Measurements from ENCODE around the gene KCNMA1. TPM values are rescaled to one million over a fixed set of nuclear protein-coding genes. Genes with fewer than 3 reads are reported as not detected.

The KCNMA1 gene
- total and polyA plus RNA-seq, 10 of the 15 experiments (the other 5 are each of a cell fraction or from before 2014, with no cell fraction given): 8.5 to 77.0 (median 21.3) TPM

GRCh38 chr10:77097625-77098024 is 540.0 kb downstream of the KCNMA1 start:
- ChIA-PET RAD21 (ENCODE audit: unreplicated experiment) (no interaction called here), CTCF (interaction anchor here (1.0 kb wide), 1 partner anchor 15 kb away, joined by 3 read pairs; no protein-coding TSS in a partner anchor), POLR2A (no interaction called here), SMC1A (ENCODE audit: uncharacterized antibody, unreplicated experiment) (interaction anchor here (1.0 kb wide), 1 partner anchor 26 kb away, joined by 3 read pairs; no protein-coding TSS in a partner anchor)
- Histone ChIP-seq H4K20me1 (ENCODE audit: control insufficient read depth, insufficient read depth) (no peaks in the 10 kb centered on the region), H3K79me2 (ENCODE audit: control insufficient read depth, insufficient read depth, low read length) (no peaks in the 10 kb centered on the region), H3K9me3 (replicated peaks; ENCODE audit: control insufficient read depth, insufficient read depth, low read length) (no peaks in the 10 kb centered on the region), H3K27ac (ENCODE audit: control insufficient read depth, insufficient read depth) (no peak overlapping the region), H3K27me3 (replicated peaks in 1 of 2; ENCODE audit: control insufficient read depth in 2 of 2, insufficient read depth in 2 of 2, low read length in 1 of 2) (no peaks in the 10 kb centered on the region), H3K4me2 (ENCODE audit: control insufficient read depth, insufficient read depth) (no peak overlapping the region), H3K4me1 (ENCODE audit: control insufficient read depth, insufficient read depth, low read length) (no peaks in the 10 kb centered on the region), H2AFZ (ENCODE audit: control insufficient read depth, low read depth, low read length) (no peak overlapping the region), H3K4me3 (no peak overlapping the region), H3K9ac (ENCODE audit: control insufficient read depth, insufficient read depth, low read length) (no peak overlapping the region), H3K36me3 (ENCODE audit: control insufficient read depth in 2 of 2, insufficient read depth in 2 of 2, low read length in 1 of 2) (no peaks in the 10 kb centered on the region)
- FAIRE-seq (no peak), DNase-seq (ENCODE audit: low read depth, low spot score) (no peak), ATAC-seq (no peak)
- WGBS (ENCODE audit: insufficient coverage, insufficient replicate concordance, low lambda C conversion rate, missing lambda C conversion rate): 36% methylated on average over 1 of the region's 1 CpG
- in situ Hi-C loops (cut with MboI) (no loop called here), intact Hi-C loops (cut with micrococcal nuclease; ENCODE audit: unreplicated experiment) (no loop called here)
- BruUV-seq (replicated peaks): no TSS peak
- TF ChIP-seq STAT1 (conservative IDR thresholded peaks at IDR 0.05) (no peak), ZBED1 (IDR thresholded peaks at IDR 0.05; ENCODE audit: borderline replicate concordance) (no peak), NBN (IDR thresholded peaks at IDR 0.05) (no peak), POLR2AphosphoS5 (IDR thresholded peaks at IDR 0.05; ENCODE audit: low read length) (no peak), IRF5 (IDR thresholded peaks at IDR 0.05; ENCODE audit: borderline replicate concordance) (no peak), BRCA1 (IDR thresholded peaks at IDR 0.05; ENCODE audit: low read depth, low read length) (no peak), TAF1 (IDR thresholded peaks at IDR 0.05; ENCODE audit: borderline replicate concordance, low read depth, low read length) (no peak), ZBTB33 (IDR thresholded peaks at IDR 0.05) (no peak), TCF12 (IDR thresholded peaks at IDR 0.05; ENCODE audit: low read depth, low read length) (no peak), ZNF384 (IDR thresholded peaks at IDR 0.05; ENCODE audit: borderline replicate concordance, low read depth, low read length) (no peak), KAT2A (conservative IDR thresholded peaks at IDR 0.05; ENCODE audit: control insufficient read depth, low read depth, low read length) (no peak), ZZZ3 (IDR thresholded peaks at IDR 0.05; ENCODE audit: control insufficient read depth, insufficient read length, low read depth) (no peak), E4F1 (IDR thresholded peaks at IDR 0.05; ENCODE audit: borderline replicate concordance, partially characterized antibody) (no peak), SUZ12 (IDR thresholded peaks at IDR 0.05; ENCODE audit: unreplicated experiment) (no peak), E2F8 (IDR thresholded peaks at IDR 0.05; ENCODE audit: low read depth, partially characterized antibody) (no peak), EGR1 (IDR thresholded peaks at IDR 0.05; ENCODE audit: borderline replicate concordance in 1 of 2, low read depth in 2 of 2, low read length in 2 of 2) (no peak), IKZF2 (IDR thresholded peaks at IDR 0.05) (no peak)
